Upper lobe of left lung (tissue), 6 donors: ENCODE results near the gene UNC5A. TPM values are rescaled to one million over a fixed set of nuclear protein-coding genes. Genes with fewer than 3 reads are reported as not detected.

Experiments used
- ATAC-seq, 2 donors: fragments of 200-7000 bp; cut with Tn5 transposase; one replicate each; pipeline ENCODE4 v1.9.1; 2022; ENCODE audit warnings: mild to moderate bottlenecking in 2 of 2, moderate library complexity in 2 of 2; ENCODE audit not compliant: low FRiP score in 2 of 2
- DNase-seq, 2 donors: peaks; one replicate each; pipeline ENCODE4 v3.0.0-alpha.2; 2019 to 2020
- H3K27ac ChIP-seq, 4 donors: fragments of 200-600 bp; sonication (generic); one replicate each; pipeline ENCODE4 v1.5.1; 2016 to 2019
- H3K27me3 ChIP-seq, 4 donors: fragments of 200-600 bp; sonication (generic); one replicate each; pipeline ENCODE4 v1.5.1; 2017 to 2019
- H3K36me3 ChIP-seq, 4 donors: fragments of 200-600 bp; sonication (generic); one replicate each; pipeline ENCODE4 v1.5.1; 2016 to 2019
- H3K4me1 ChIP-seq, 4 donors: fragments of 200-600 bp; sonication (generic); one replicate each; pipeline ENCODE4 v1.5.1; 2018 to 2019
- H3K4me3 ChIP-seq, 4 donors: fragments of 200-600 bp; sonication (generic); one replicate each; pipeline ENCODE4 v1.5.1; 2017 to 2019; ENCODE audit warnings: mild to moderate bottlenecking in 2 of 4, moderate library complexity in 1 of 4
- H3K9me3 ChIP-seq, 4 donors: fragments of 200-600 bp; sonication (generic); one replicate each; pipeline ENCODE4 v1.5.1; 2018 to 2019
- EP300 ChIP-seq, 4 donors: sonication (generic); formaldehyde crosslinking; IDR thresholded peaks; one replicate each; pipeline ENCODE4 v1.5.1; 2017; ENCODE audit warnings: antibody characterized with exemption in 4 of 4, control low read depth in 2 of 4
- POLR2A ChIP-seq, 4 donors: fragments of 450-650 bp; IDR thresholded peaks; one replicate each; pipeline ENCODE4 v1.5.1; 2016 to 2017; ENCODE audit warnings: antibody characterized with exemption in 4 of 4, mild to moderate bottlenecking in 2 of 4
- POLR2AphosphoS5 ChIP-seq, 2 donors: sonication (generic); formaldehyde crosslinking; IDR thresholded peaks; one replicate each; pipeline ENCODE4 v1.5.1; 2017; ENCODE audit warnings: antibody characterized with exemption in 2 of 2
- WGBS, 2 donors: methylation state at CpG; one replicate each; pipeline ENCODE4 v1.1.5; 2017 to 2018; 5-methylcytosine and 5-hydroxymethylcytosine counted together
- total RNA-seq, 6 donors: library from RNA; depleted of rRNA in 4 of 6; stranded (reverse); fragments of >200 nt in 4 of 6; gene quantifications; one replicate each; pipeline versions ENCODE4 v1.1.0 to v1.2.1, GENCODE V29; 2016 to 2021
- TF ChIP-seq, protein P1 (sequence below), 6 experiments: fragments of 450-650 bp in 4 of 6; fragments of 200-600 bp in 2 of 6; sonication (generic) in 2 of 6; IDR thresholded peaks; one replicate each; pipeline ENCODE4 v1.5.1; 2016 to 2019; ENCODE audit warnings: antibody characterized with exemption in 6 of 6
- donor health status: DM: no; HTN: no; CAD: no; lungs with moderate emphysema.
- donor health status: DM: no; HTN: yes; CAD: no; lungs with severe emphysema.

Gene UNC5A
- total RNA-seq, 6 donors from 2014 or later, result 0.20 to 1.0 (median 0.39) TPM; not detected in 1

GRCh38 chr5:176887252-176887849, 77.0 kb downstream of the UNC5A start:
- ATAC-seq (no peak), DNase-seq (peak; percentile 17 to 55)
- H3K27ac ChIP-seq, result no peak overlapping the region
- WGBS, 2 donors, result 86 to 93% methylated on average over 16 to 28 of the region's 28 CpGs
- no peaks in the 10 kb centered on the region for H3K9me3 ChIP-seq
- no peak overlapping the region for H3K4me3 ChIP-seq
- H3K27me3 ChIP-seq, result no peaks in the 10 kb centered on the region
- peaks cover 0 to 8% (median 0%) of the 10 kb centered on the region in 4 donors for H3K36me3 ChIP-seq
- TF ChIP-seq, protein P1, sequence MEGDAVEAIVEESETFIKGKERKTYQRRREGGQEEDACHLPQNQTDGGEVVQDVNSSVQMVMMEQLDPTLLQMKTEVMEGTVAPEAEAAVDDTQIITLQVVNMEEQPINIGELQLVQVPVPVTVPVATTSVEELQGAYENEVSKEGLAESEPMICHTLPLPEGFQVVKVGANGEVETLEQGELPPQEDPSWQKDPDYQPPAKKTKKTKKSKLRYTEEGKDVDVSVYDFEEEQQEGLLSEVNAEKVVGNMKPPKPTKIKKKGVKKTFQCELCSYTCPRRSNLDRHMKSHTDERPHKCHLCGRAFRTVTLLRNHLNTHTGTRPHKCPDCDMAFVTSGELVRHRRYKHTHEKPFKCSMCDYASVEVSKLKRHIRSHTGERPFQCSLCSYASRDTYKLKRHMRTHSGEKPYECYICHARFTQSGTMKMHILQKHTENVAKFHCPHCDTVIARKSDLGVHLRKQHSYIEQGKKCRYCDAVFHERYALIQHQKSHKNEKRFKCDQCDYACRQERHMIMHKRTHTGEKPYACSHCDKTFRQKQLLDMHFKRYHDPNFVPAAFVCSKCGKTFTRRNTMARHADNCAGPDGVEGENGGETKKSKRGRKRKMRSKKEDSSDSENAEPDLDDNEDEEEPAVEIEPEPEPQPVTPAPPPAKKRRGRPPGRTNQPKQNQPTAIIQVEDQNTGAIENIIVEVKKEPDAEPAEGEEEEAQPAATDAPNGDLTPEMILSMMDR (IDR thresholded peaks at IDR 0.05), result no peak
- TF ChIP-seq POLR2A (IDR thresholded peaks at IDR 0.05) (no peak), EP300 (IDR thresholded peaks at IDR 0.05) (no peak), POLR2AphosphoS5 (IDR thresholded peaks at IDR 0.05) (no peak)
- no peaks in the 10 kb centered on the region for H3K4me1 ChIP-seq

DNA sequence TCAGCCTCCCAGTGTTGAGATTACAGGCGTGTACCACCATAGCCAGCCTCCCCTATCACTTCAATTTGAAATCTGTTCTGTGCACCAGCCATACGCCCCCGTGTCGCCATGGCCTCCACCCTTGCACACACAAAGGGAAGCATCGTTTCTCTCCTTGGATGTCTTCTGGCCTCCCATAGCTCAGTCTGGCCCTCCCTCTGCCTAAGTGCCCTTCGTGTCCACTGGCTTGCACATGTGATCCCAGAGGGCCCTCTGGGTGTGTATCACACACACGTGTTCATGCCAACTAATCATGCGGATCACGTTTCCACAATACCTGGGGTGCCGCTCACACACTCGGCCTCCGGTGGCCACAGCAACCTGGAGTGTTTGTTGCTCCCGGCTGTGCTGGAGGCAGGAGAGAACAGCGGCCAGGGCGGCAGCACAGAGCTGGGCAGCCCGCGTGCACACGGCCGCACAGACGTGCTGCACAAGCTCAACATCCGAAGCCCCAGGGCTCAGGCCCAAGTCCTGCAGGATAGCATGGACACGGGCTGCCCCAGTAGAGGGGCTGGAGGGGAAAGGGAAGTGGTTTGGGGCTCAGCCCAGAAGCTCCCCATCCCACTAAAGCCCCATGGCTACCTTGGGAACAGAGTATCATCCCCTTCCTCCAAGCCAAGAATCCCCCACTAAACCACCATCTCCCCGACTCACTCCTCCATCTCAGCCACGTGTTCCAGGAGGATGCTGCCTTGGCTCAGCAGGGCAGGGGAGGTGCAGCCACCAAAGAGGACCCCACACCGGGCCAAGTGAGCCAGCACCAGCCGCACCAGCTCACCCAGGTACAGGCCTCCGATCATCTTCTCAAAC, 77.9 kb downstream of the UNC5A start:
- peaks cover 0 to 8% (median 0%) of the 10 kb centered on the region in 4 donors for H3K36me3 ChIP-seq
- ATAC-seq (no peak), DNase-seq (peak in 1 of 2 donors; percentile 12)
- no peaks in the 10 kb centered on the region for H3K4me1 ChIP-seq
- H3K4me3 ChIP-seq, result no peak overlapping the region
- no peak for TF ChIP-seq POLR2AphosphoS5 (IDR thresholded peaks at IDR 0.05)
- no peak for TF ChIP-seq EP300 (IDR thresholded peaks at IDR 0.05)
- TF ChIP-seq POLR2A (IDR thresholded peaks at IDR 0.05), result no peak
- WGBS, 2 donors, result 92% methylated on average over 9 to 27 of the region's 27 CpGs
- H3K9me3 ChIP-seq, result no peaks in the 10 kb centered on the region
- no peaks in the 10 kb centered on the region for H3K27me3 ChIP-seq
- H3K27ac ChIP-seq, result no peak overlapping the region

DNA sequence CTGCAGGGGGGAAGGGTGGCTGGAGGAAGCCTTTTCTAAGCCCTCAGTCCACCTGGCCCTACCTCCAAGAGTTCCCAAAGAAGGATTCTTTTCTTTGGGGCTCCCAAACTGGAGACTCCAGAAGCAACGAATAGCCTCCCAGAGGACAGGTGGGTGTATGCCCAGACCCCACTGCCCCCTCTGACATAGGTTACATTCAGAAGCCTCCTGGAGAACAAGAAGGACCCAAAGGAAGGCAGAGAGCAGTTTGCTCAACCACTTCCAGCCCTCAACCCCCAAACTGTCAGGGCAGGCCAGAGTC, 78.5 kb downstream of the UNC5A start:
- H3K27ac ChIP-seq, result no peak overlapping the region
- no peaks in the 10 kb centered on the region for H3K4me1 ChIP-seq
- TF ChIP-seq EP300 (IDR thresholded peaks at IDR 0.05) (no peak), POLR2A (IDR thresholded peaks at IDR 0.05) (no peak), POLR2AphosphoS5 (IDR thresholded peaks at IDR 0.05) (no peak)
- TF ChIP-seq, protein P1 (IDR thresholded peaks at IDR 0.05), result no peak
- DNase-seq (no peak), ATAC-seq (no peak)
- WGBS, 2 donors, result 67 to 95% methylated on average over 1 of the region's 1 CpG
- no peak overlapping the region for H3K4me3 ChIP-seq
- H3K9me3 ChIP-seq, result no peaks in the 10 kb centered on the region
- H3K27me3 ChIP-seq, result no peaks in the 10 kb centered on the region
- peaks cover 0 to 8% (median 0%) of the 10 kb centered on the region in 4 donors for H3K36me3 ChIP-seq

GRCh38 chr5:176889321-176890280, 79.2 kb downstream of the UNC5A start:
- WGBS, 2 donors, result 88 to 92% methylated on average over 19 to 24 of the region's 24 CpGs
- peak; percentile 18 to 52 for DNase-seq

More at GRCh38 chr5:176889321-176890280, 79.2 kb downstream of the UNC5A start:
- Histone ChIP-seq H3K9me3 (no peaks in the 10 kb centered on the region), H3K27ac (no peak overlapping the region), H3K36me3 (peaks cover 0 to 8% (median 0%) of the 10 kb centered on the region in 4 donors), H3K4me3 (no peak overlapping the region), H3K27me3 (no peaks in the 10 kb centered on the region), H3K4me1 (peaks cover 0 to 5% (median 0%) of the 10 kb centered on the region in 4 donors)
- TF ChIP-seq POLR2A (IDR thresholded peaks at IDR 0.05) (no peak), EP300 (IDR thresholded peaks at IDR 0.05) (no peak), POLR2AphosphoS5 (IDR thresholded peaks at IDR 0.05) (no peak)
- TF ChIP-seq, protein P1 (IDR thresholded peaks at IDR 0.05), result no peak
- no peak for ATAC-seq
